A549 (cell line): ENCODE measurements around the gene UBR7. TPM values are rescaled to one million over a fixed set of nuclear protein-coding genes. Genes with fewer than 3 reads are reported as not detected.

Experiments
- ATAC-seq, 2 experiments: fragments of 200-7000 bp in 1 of 2; fragments of >200 bp in 1 of 2; cut with Nextera tagmentation in 1 of 2; cut with Tn5 transposase in 1 of 2; 3 replicates each; pipeline versions ENCODE4 v1.8.0 to v1.9.1; 2018 to 2020; ENCODE audit warnings: mild to moderate bottlenecking in 1 of 2, moderate library complexity in 1 of 2
- CTCF ChIA-PET: fragments of 300-600 bp; sonication (Branson Sonifier 250); formaldehyde crosslinking; extraction: SDS; loops from one replicate; lab custom pipeline; 2021; ENCODE audit warnings: antibody characterized with exemption, inconsistent platforms; lab: Yijun Ruan, JAX
- POLR2A ChIA-PET: fragments of 350-600 bp; formaldehyde crosslinking; extraction: SDS; loops from one replicate; lab custom pipeline; 2021; ENCODE audit warnings: antibody characterized with exemption, inconsistent platforms; lab: Yijun Ruan, JAX
- DNase-seq, 2 experiments: peaks; one replicate each; pipeline versions ENCODE4 v3.0.0 to v3.0.0-alpha.2; 2011 to 2016; ENCODE audit warnings: low read depth in 1 of 2, low spot score in 1 of 2
- FAIRE-seq: peaks from 2 replicates; lab custom pipeline; 2011; peaks lifted over from hg19 to GRCh38; lab: Jason Lieb, UNC
- H3K27ac ChIP-seq, 2 experiments: fragments of >200 bp; sonication (Bioruptor Twin); formaldehyde crosslinking; 3 replicates each; pipeline ENCODE4 v1.5.1; 2016 to 2017
- H3K4me1 ChIP-seq: fragments of >200 bp; sonication (Bioruptor Twin); formaldehyde crosslinking; 3 replicates; pipeline ENCODE4 v1.6.1; 2016
- H3K4me2 ChIP-seq: fragments of >200 bp; sonication (Bioruptor Twin); formaldehyde crosslinking; 3 replicates; pipeline ENCODE4 v1.6.1; 2016
- H3K4me3 ChIP-seq: fragments of >200 bp; sonication (Bioruptor Twin); formaldehyde crosslinking; 3 replicates; pipeline ENCODE4 v1.5.1; 2016
- H3K9me3 ChIP-seq: fragments of >200 bp; sonication (Bioruptor Twin); formaldehyde crosslinking; 3 replicates; pipeline ENCODE4 v1.6.1; 2016
- BHLHE40 ChIP-seq: IDR thresholded peaks from 2 replicates; pipeline ENCODE4 v1.6.1; 2012; ENCODE audit warnings: low read depth, low read length, inconsistent platforms
- CBX8 ChIP-seq: fragments of 200-600 bp; sonication (generic); IDR thresholded peaks from 2 replicates; pipeline ENCODE4 v1.6.1; 2016
- CEBPB ChIP-seq, 2 experiments: fragments of >200 bp in 1 of 2; sonication (Bioruptor Twin) in 1 of 2; formaldehyde crosslinking in 1 of 2; IDR thresholded peaks; 2 replicates each; pipeline ENCODE4 v1.6.1; 2012 to 2016
- CHD4 ChIP-seq: fragments of 200-600 bp; sonication (generic); IDR thresholded peaks from 2 replicates; pipeline ENCODE4 v1.6.1; 2016; ENCODE audit warnings: antibody characterized with exemption, mild to moderate bottlenecking, borderline replicate concordance
- FOSL2 ChIP-seq, 2 experiments: fragments of 450-650 bp in 1 of 2; fragments of >200 bp in 1 of 2; sonication (Bioruptor Twin) in 1 of 2; formaldehyde crosslinking; IDR thresholded peaks; 2 replicates each; pipeline versions ENCODE4 v1.5.0 to v1.6.1; 2016 to 2020; ENCODE audit warnings: mild to moderate bottlenecking in 1 of 2, moderate library complexity in 1 of 2
- HDAC2 ChIP-seq: fragments of 200-600 bp; sonication (generic); IDR thresholded peaks from 2 replicates; pipeline ENCODE4 v1.6.1; 2016
- HOXA7 ChIP-seq: fragments of 250-450 bp; sonication (Bioruptor Pico); IDR thresholded peaks from 2 replicates; pipeline ENCODE4 v1.5.0; 2020; ENCODE audit warnings: mild to moderate bottlenecking, moderate library complexity
- HOXB13 ChIP-seq: fragments of 250-450 bp; sonication (Bioruptor Pico); IDR thresholded peaks from 2 replicates; pipeline ENCODE4 v1.5.0; 2020; ENCODE audit warnings: low read depth, mild to moderate bottlenecking, moderate library complexity
- HOXB5 ChIP-seq: fragments of 250-450 bp; sonication (Bioruptor Pico); IDR thresholded peaks from 2 replicates; pipeline ENCODE4 v1.5.0; 2020; ENCODE audit warnings: mild to moderate bottlenecking, moderate library complexity
- JUNB ChIP-seq: fragments of >200 bp; sonication (Bioruptor Twin); formaldehyde crosslinking; IDR thresholded peaks from 2 replicates; pipeline ENCODE4 v1.6.1; 2016
- KDM1A ChIP-seq: fragments of 200-600 bp; sonication (generic); IDR thresholded peaks from 2 replicates; pipeline ENCODE4 v1.6.1; 2016; ENCODE audit warnings: low read depth, mild to moderate bottlenecking
- KDM5A ChIP-seq: fragments of 200-600 bp; sonication (generic); IDR thresholded peaks from 2 replicates; pipeline ENCODE4 v1.6.1; 2016; ENCODE audit warnings: antibody characterized with exemption, mild to moderate bottlenecking
- MAFK ChIP-seq: fragments of 450-650 bp; IDR thresholded peaks from 2 replicates; pipeline ENCODE4 v1.6.1; 2014; ENCODE audit not compliant: partially characterized antibody
- MYC ChIP-seq: IDR thresholded peaks from 2 replicates; pipeline ENCODE4 v1.6.1; 2012; ENCODE audit warnings: mild to moderate bottlenecking, inconsistent platforms, low read length, improper control_type of control experiment, borderline replicate concordance
- NPAS2 ChIP-seq: fragments of 250-450 bp; sonication (Bioruptor Pico); IDR thresholded peaks from 2 replicates; pipeline ENCODE4 v1.8.0; 2022; ENCODE audit warnings: mild to moderate bottlenecking, moderate library complexity, borderline replicate concordance
- NR3C1 ChIP-seq: fragments of >200 bp; sonication (Bioruptor Twin); formaldehyde crosslinking; IDR thresholded peaks from 3 replicates; pipeline ENCODE4 v1.6.1; 2017
- PHF8 ChIP-seq: fragments of 200-600 bp; sonication (generic); IDR thresholded peaks from 2 replicates; pipeline ENCODE4 v1.6.1; 2016; ENCODE audit warnings: low read depth, mild to moderate bottlenecking, antibody characterized with exemption, moderate library complexity, borderline replicate concordance
- POLR2A ChIP-seq: IDR thresholded peaks from 2 replicates; pipeline ENCODE4 v1.6.1; 2012; ENCODE audit warnings: mild to moderate bottlenecking, low read length
- RAD21 ChIP-seq, 2 experiments: fragments of >200 bp in 1 of 2; sonication (Bioruptor Twin) in 1 of 2; formaldehyde crosslinking in 1 of 2; IDR thresholded peaks in 1 of 2; conservative IDR thresholded peaks in 1 of 2; 2 replicates in 1 of 2; 3 replicates in 1 of 2; pipeline ENCODE4 v1.6.1; 2012 to 2018; ENCODE audit warnings: inconsistent platforms in 1 of 2
- RFX5 ChIP-seq: fragments of 450-650 bp; IDR thresholded peaks from 2 replicates; pipeline ENCODE4 v1.7.1; 2014; ENCODE audit warnings: antibody characterized with exemption, mild to moderate bottlenecking, moderate library complexity
- SMC3 ChIP-seq: fragments of >200 bp; sonication (Bioruptor Twin); formaldehyde crosslinking; IDR thresholded peaks from 3 replicates; pipeline ENCODE4 v1.6.1; 2018; ENCODE audit warnings: inconsistent platforms
- TFCP2L1 ChIP-seq: fragments of 250-450 bp; sonication (Bioruptor Pico); IDR thresholded peaks from 2 replicates; pipeline ENCODE4 v1.5.0; 2021; ENCODE audit warnings: mild to moderate bottlenecking
- TP53 ChIP-seq: fragments of 250-450 bp; sonication (Bioruptor Pico); IDR thresholded peaks from 2 replicates; pipeline ENCODE4 v1.5.0; 2021; ENCODE audit warnings: mild to moderate bottlenecking, moderate library complexity
- ZFP36 ChIP-seq: fragments of 450-650 bp; IDR thresholded peaks from 2 replicates; pipeline ENCODE4 v1.6.1; 2014; ENCODE audit warnings: borderline replicate concordance; ENCODE audit not compliant: partially characterized antibody
- ZNF302 ChIP-seq: fragments of 250-450 bp; sonication (Bioruptor Pico); IDR thresholded peaks from 2 replicates; pipeline ENCODE4 v1.9.0; 2021; ENCODE audit warnings: inconsistent platforms, mild to moderate bottlenecking, moderate library complexity
- WGBS: methylation state at CpG from one replicate; pipeline ENCODE4 v1.1.6; 2017; ENCODE audit errors: missing lambda C conversion rate; 5-methylcytosine and 5-hydroxymethylcytosine counted together
- polyA plus RNA-seq, 4 experiments: library from polyadenylated mRNA; depleted of rRNA in 3 of 4; stranded (reverse); fragments of >200 nt; fragmentation: RNase III in 1 of 4; extraction: RNeasy Plus Mini Kit Qiagen cat#74134 plus additional on column Dnase treatment in 1 of 4; gene quantifications; 2 replicates in 3 of 4; 3 replicates in 1 of 4; pipeline ENCODE4 v1.2.3, GENCODE V29; 2011 to 2017
- TF ChIP-seq, protein P1 (sequence below): fragments of 450-650 bp; IDR thresholded peaks from 2 replicates; pipeline ENCODE4 v1.6.1; 2014; ENCODE audit warnings: antibody characterized with exemption
- TF ChIP-seq, protein P2 (sequence below): IDR thresholded peaks from 2 replicates; pipeline ENCODE4 v1.6.1; 2012
- TF ChIP-seq, protein P3 (sequence below): fragments of 200-600 bp; sonication (generic); IDR thresholded peaks from 2 replicates; pipeline ENCODE4 v1.6.1; 2016; ENCODE audit warnings: antibody characterized with exemption, mild to moderate bottlenecking, moderate library complexity
- TF ChIP-seq, protein P4 (sequence below): fragments of >200 bp; sonication (Bioruptor Twin); formaldehyde crosslinking; IDR thresholded peaks from 3 replicates; pipeline ENCODE4 v1.5.1; 2016

Gene UBR7
- polyA plus RNA-seq, 2 of the 4 experiments (the other 2 are of a cell fraction) = 37.0 to 40.4 TPM

DNA sequence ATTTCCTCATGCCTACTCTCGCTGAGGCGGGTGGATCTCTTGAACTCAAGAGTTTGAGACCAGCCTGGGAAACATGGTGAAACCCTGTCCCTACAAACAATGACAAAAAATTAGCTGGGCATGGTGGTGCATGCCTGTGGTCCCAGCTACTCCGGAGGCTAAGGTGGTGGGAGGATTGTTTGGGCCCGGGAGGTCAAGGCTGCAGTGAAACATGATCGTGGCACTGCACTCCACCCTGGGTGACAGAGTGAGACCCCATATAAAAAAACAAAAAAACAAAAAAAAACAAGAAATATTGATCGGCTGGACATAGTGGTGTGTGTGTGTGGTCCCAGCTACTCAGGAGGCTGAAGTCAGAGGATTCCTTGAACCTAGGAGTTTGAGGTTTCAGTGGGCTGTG is 31.6 kb upstream of the UBR7 start:
- WGBS = 78% methylated on average over 6 of the region's 6 CpGs

DNA sequence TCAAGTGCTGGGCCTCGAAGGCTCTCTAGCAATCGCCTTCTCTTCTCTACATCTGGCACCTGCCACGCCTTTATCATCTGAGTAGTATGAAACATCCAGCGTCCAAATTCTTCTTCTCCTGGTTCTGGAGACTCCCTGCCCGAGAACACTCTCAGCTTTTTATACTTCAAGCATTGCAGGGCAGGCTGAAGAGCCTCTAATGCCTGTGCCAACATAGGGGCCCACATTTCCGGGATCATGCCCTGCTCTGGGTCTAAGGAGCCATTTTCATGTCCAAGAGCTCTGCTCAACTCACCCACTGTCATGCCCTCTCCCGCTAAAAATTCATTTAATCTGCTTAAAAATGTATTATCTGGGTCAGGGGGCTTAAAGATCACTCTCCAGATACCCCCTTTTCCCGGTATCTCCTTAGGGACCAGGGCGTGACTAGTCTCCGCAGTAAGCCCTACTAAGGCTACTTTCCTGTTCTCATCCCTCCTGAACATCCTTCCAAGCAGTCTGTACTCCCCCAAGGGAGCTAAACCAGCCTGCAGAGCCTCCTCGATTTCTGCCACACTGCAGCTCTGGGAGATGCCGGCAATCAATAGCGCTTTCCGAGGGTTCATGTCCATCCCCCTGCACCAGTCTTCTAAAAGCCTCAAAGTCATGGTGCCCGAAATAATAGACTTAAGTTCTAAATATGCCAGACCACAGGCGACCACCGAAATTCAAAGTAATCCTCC is 23.3 kb upstream of the UBR7 start:
- Histone ChIP-seq H3K4me1 (peaks cover 7% of the 10 kb centered on the region), H3K27ac (peak overlapping the region; percentile 93 to 96), H3K4me2 (peak overlapping the region; percentile 95), H3K9me3 (no peaks in the 10 kb centered on the region), H3K4me3 (peak overlapping the region; percentile 92)
- ATAC-seq (no peak), DNase-seq (no peak), FAIRE-seq (no peak)
- POLR2A ChIA-PET = interaction anchor here (1.6 kb wide), 1 partner anchor 10 kb away, joined by 8 read pairs; no protein-coding TSS in a partner anchor
- TF ChIP-seq HOXB5 (CRISPR knock-in tag) (no peak), KDM5A (no peak), TP53 (CRISPR knock-in tag) (no peak), HOXB13 (CRISPR knock-in tag) (no peak), MYC (no peak), CEBPB (IDR thresholded peaks at IDR 0.05) (no peak), KDM1A (no peak), JUNB (no peak), ZNF302 (CRISPR knock-in tag) (no peak), FOSL2 (IDR thresholded peaks at IDR 0.05) (no peak), FOSL2 (CRISPR knock-in tag; IDR thresholded peaks at IDR 0.05) (no peak), ZFP36 (no peak), SMC3 (no peak), TFCP2L1 (CRISPR knock-in tag) (no peak), CHD4 (no peak), HDAC2 (no peak), CBX8 (no peak), POLR2A (no peak)
- TF ChIP-seq, protein P1, sequence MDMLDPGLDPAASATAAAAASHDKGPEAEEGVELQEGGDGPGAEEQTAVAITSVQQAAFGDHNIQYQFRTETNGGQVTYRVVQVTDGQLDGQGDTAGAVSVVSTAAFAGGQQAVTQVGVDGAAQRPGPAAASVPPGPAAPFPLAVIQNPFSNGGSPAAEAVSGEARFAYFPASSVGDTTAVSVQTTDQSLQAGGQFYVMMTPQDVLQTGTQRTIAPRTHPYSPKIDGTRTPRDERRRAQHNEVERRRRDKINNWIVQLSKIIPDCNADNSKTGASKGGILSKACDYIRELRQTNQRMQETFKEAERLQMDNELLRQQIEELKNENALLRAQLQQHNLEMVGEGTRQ = no peak
- TF ChIP-seq, protein P2, sequence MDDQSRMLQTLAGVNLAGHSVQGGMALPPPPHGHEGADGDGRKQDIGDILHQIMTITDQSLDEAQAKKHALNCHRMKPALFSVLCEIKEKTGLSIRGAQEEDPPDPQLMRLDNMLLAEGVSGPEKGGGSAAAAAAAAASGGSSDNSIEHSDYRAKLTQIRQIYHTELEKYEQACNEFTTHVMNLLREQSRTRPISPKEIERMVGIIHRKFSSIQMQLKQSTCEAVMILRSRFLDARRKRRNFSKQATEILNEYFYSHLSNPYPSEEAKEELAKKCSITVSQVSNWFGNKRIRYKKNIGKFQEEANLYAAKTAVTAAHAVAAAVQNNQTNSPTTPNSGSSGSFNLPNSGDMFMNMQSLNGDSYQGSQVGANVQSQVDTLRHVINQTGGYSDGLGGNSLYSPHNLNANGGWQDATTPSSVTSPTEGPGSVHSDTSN = no peak
- 62% methylated on average over 17 of the region's 17 CpGs for WGBS
- CTCF ChIA-PET = interaction anchor here (0.6 to 1.8 kb wide), 8 partner anchors 21 to 70 kb away, joined by 3 to 6 read pairs (median 4); partner anchors contain the start of genes GON7 and UBR7

More for the DNA sequence above, 31.6 kb upstream of the UBR7 start:
- peaks cover 7% of the 10 kb centered on the region; the same call in 1 of the 3 replicates for H3K4me1 ChIP-seq
- TF ChIP-seq, protein P3, sequence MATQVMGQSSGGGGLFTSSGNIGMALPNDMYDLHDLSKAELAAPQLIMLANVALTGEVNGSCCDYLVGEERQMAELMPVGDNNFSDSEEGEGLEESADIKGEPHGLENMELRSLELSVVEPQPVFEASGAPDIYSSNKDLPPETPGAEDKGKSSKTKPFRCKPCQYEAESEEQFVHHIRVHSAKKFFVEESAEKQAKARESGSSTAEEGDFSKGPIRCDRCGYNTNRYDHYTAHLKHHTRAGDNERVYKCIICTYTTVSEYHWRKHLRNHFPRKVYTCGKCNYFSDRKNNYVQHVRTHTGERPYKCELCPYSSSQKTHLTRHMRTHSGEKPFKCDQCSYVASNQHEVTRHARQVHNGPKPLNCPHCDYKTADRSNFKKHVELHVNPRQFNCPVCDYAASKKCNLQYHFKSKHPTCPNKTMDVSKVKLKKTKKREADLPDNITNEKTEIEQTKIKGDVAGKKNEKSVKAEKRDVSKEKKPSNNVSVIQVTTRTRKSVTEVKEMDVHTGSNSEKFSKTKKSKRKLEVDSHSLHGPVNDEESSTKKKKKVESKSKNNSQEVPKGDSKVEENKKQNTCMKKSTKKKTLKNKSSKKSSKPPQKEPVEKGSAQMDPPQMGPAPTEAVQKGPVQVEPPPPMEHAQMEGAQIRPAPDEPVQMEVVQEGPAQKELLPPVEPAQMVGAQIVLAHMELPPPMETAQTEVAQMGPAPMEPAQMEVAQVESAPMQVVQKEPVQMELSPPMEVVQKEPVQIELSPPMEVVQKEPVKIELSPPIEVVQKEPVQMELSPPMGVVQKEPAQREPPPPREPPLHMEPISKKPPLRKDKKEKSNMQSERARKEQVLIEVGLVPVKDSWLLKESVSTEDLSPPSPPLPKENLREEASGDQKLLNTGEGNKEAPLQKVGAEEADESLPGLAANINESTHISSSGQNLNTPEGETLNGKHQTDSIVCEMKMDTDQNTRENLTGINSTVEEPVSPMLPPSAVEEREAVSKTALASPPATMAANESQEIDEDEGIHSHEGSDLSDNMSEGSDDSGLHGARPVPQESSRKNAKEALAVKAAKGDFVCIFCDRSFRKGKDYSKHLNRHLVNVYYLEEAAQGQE = no peak
- no peak for TF ChIP-seq HOXA7
- no peak for TF ChIP-seq MAFK
- TF ChIP-seq RAD21 (conservative IDR thresholded peaks at IDR 0.05 in 1 of 2, IDR thresholded peaks at IDR 0.05 in 1 of 2) = no peak
- TF ChIP-seq RFX5 = no peak
- TF ChIP-seq NPAS2 (CRISPR knock-in tag) = no peak
- no peak for TF ChIP-seq JUNB
- TF ChIP-seq BHLHE40 = no peak
- TF ChIP-seq NR3C1 = no peak
- TF ChIP-seq, protein P4, sequence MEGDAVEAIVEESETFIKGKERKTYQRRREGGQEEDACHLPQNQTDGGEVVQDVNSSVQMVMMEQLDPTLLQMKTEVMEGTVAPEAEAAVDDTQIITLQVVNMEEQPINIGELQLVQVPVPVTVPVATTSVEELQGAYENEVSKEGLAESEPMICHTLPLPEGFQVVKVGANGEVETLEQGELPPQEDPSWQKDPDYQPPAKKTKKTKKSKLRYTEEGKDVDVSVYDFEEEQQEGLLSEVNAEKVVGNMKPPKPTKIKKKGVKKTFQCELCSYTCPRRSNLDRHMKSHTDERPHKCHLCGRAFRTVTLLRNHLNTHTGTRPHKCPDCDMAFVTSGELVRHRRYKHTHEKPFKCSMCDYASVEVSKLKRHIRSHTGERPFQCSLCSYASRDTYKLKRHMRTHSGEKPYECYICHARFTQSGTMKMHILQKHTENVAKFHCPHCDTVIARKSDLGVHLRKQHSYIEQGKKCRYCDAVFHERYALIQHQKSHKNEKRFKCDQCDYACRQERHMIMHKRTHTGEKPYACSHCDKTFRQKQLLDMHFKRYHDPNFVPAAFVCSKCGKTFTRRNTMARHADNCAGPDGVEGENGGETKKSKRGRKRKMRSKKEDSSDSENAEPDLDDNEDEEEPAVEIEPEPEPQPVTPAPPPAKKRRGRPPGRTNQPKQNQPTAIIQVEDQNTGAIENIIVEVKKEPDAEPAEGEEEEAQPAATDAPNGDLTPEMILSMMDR = no peak
- TF ChIP-seq ZNF302 (CRISPR knock-in tag) = no peak
- no peak for TF ChIP-seq PHF8
- TF ChIP-seq, all 56 proteins: peak for 0
- no peak overlapping the region for H3K4me3 ChIP-seq
- ATAC-seq (no peak), FAIRE-seq (no peak), DNase-seq (no peak)
- POLR2A ChIA-PET = no interaction called here
- CTCF ChIA-PET = interaction anchor here (1.0 to 8.0 kb wide), 6 partner anchors 15 to 295 kb away, joined by 3 to 47 read pairs (median 6); no protein-coding TSS in a partner anchor
- H3K9me3 ChIP-seq = no peaks in the 10 kb centered on the region
- no peak overlapping the region for H3K27ac ChIP-seq
- no peak overlapping the region for H3K4me2 ChIP-seq
